Erythroblast (primary cell): ENCODE measurements around the gene FSD1.
"Not testable (repeated sequence)": the region's sequence is repeated elsewhere in the genome, so short reads cannot be mapped to it uniquely, and the experiment has no call there.

Experiments
- DNase-seq, 2 experiments: peaks; one replicate each; lab custom pipeline; 2025; lab: John Stamatoyannopoulos, UW
- GATA1 ChIP-seq: IDR thresholded peaks from 2 replicates; pipeline ENCODE4 v1.6.1; 2011; ENCODE audit warnings: low read depth, mild to moderate bottlenecking, control low read depth, low read length, moderate library complexity
- POLR2A ChIP-seq: IDR thresholded peaks from 2 replicates; pipeline ENCODE4 v1.6.1; 2011; ENCODE audit warnings: mild to moderate bottlenecking, low read length

FSD1 gene

GRCh38 chr19:4304538-4305256 lies at the start of gene FSD1:
Gene FSD1 (plus strand): TSS chr19:4304598. CDS start chr19:4304747, 149 bp downstream.
- peak; percentile 61 to 63 for DNase-seq
- TF ChIP-seq GATA1 (no peak), POLR2A (no peak)

- TF ChIP-seq GATA1 (no peak), POLR2A (no peak)
- DNase-seq: peak in 1 of 2 experiments; percentile 24
Observed at GRCh38 chr19:4256563-4256962, 47.8 kb upstream of the FSD1 start.

- TF ChIP-seq GATA1: no peak
- TF ChIP-seq POLR2A: no peak
- DNase-seq: no peak
Observed at GRCh38 chr19:4257025-4257424, 47.4 kb upstream of the FSD1 start.

GRCh38 chr19:4258181-4258580 lies 46.2 kb upstream of the FSD1 start:
- no peak for DNase-seq
- no peak for TF ChIP-seq POLR2A
- no peak for TF ChIP-seq GATA1

GRCh38 chr19:4260613-4261191 lies 43.7 kb upstream of the FSD1 start:
- no peak for DNase-seq
- no peak for TF ChIP-seq POLR2A
- TF ChIP-seq GATA1: no peak

GRCh38 chr19:4264812-4265211 lies 39.6 kb upstream of the FSD1 start:
- TF ChIP-seq POLR2A: no peak
- no peak for TF ChIP-seq GATA1
- DNase-seq: no peak

GRCh38 chr19:4266253-4267000 lies 38.0 kb upstream of the FSD1 start:
- TF ChIP-seq POLR2A: no peak
- no peak for TF ChIP-seq GATA1
- DNase-seq: no peak

- peak; percentile 81 to 85 for DNase-seq
- TF ChIP-seq GATA1 (no peak), POLR2A (no peak)
Observed at GRCh38 chr19:4267101-4267900, 37.1 kb upstream of the FSD1 start.

- TF ChIP-seq GATA1 (no peak), POLR2A (no peak)
- DNase-seq: no peak
Observed at GRCh38 chr19:4267901-4268815, 36.2 kb upstream of the FSD1 start.

GRCh38 chr19:4268816-4269430 lies 35.5 kb upstream of the FSD1 start:
- DNase-seq: no peak
- TF ChIP-seq GATA1 (no peak), POLR2A (no peak)

- no peak for DNase-seq
- TF ChIP-seq POLR2A (no peak), GATA1 (no peak)
Observed at GRCh38 chr19:4272894-4273293, 31.5 kb upstream of the FSD1 start.

- DNase-seq: not testable (repeated sequence)
Observed at GRCh38 chr19:4274321-4274686, 30.1 kb upstream of the FSD1 start.
